Activated CD4-positive, CD25-positive, alpha-beta regulatory T cell treated with anti-CD3 and anti-CD28 coated beads, Interleukin-2, amount 50 U/mL, for 16 hours (primary cell): Measurements from ENCODE around the gene NIPSNAP3A.

Source experiments
- DNase-seq: peaks from one replicate; pipeline ENCODE4 v3.0.0-alpha.2; 2020; ENCODE audit warnings: low read depth, low spot score

Gene NIPSNAP3A

GRCh38 chr9:104774831-104775573 is 27.5 kb downstream of the NIPSNAP3A start:
- no peak for DNase-seq

- no peak for DNase-seq
Measured at GRCh38 chr9:104775574-104775936, 28.1 kb downstream of the NIPSNAP3A start.

- no peak for DNase-seq
Measured at GRCh38 chr9:104775976-104776375, 28.5 kb downstream of the NIPSNAP3A start.

- DNase-seq = no peak
Measured at GRCh38 chr9:104776797-104777196, 29.3 kb downstream of the NIPSNAP3A start.

- DNase-seq = no peak
Measured at GRCh38 chr9:104778802-104779201, 31.3 kb downstream of the NIPSNAP3A start.

GRCh38 chr9:104779334-104779733 is 31.9 kb downstream of the NIPSNAP3A start:
- DNase-seq = no peak

- DNase-seq = no peak
Measured at GRCh38 chr9:104779946-104780535, 32.6 kb downstream of the NIPSNAP3A start.

GRCh38 chr9:104780796-104781395 is 33.4 kb downstream of the NIPSNAP3A start:
- no peak for DNase-seq

GRCh38 chr9:104783588-104783987 is 36.1 kb downstream of the NIPSNAP3A start:
- DNase-seq = no peak

- no peak for DNase-seq
Measured at GRCh38 chr9:104784098-104784497, 36.6 kb downstream of the NIPSNAP3A start.

- no peak for DNase-seq
Measured at GRCh38 chr9:104786293-104786692, 38.8 kb downstream of the NIPSNAP3A start.

GRCh38 chr9:104787306-104788015 is 40.0 kb downstream of the NIPSNAP3A start:
- no peak for DNase-seq

GRCh38 chr9:104788251-104788650 is 40.8 kb downstream of the NIPSNAP3A start:
- no peak for DNase-seq

- no peak for DNase-seq
Measured at GRCh38 chr9:104794070-104794469, 46.6 kb downstream of the NIPSNAP3A start.

- no peak for DNase-seq
Measured at GRCh38 chr9:104795082-104795481, 47.6 kb downstream of the NIPSNAP3A start.

- DNase-seq = no peak
Measured at GRCh38 chr9:104795857-104796256, 48.4 kb downstream of the NIPSNAP3A start.

GRCh38 chr9:104798209-104798995 is 50.9 kb downstream of the NIPSNAP3A start:
- no peak for DNase-seq

GRCh38 chr9:104800068-104800785 is 52.7 kb downstream of the NIPSNAP3A start:
- DNase-seq = no peak

- DNase-seq = no peak
Measured at GRCh38 chr9:104802110-104802509, 54.6 kb downstream of the NIPSNAP3A start.

GRCh38 chr9:104802906-104803305 is 55.4 kb downstream of the NIPSNAP3A start:
- no peak for DNase-seq

GRCh38 chr9:104805441-104805840 is 58.0 kb downstream of the NIPSNAP3A start:
- DNase-seq = no peak
